Dendritic cell treated with granulocyte-macrophage colony-stimulating factor and Interleukin-4, amounts not matched to agents 40 ng/mL and 50 ng/mL, for 4 days (primary cell): ENCODE results near the gene TOMM20L.
A peak's percentile ranks its signal among the peaks of the same experiment; 100 is the strongest.
"Not testable (repeated sequence)": the region's sequence is repeated elsewhere in the genome, so short reads cannot be mapped to it uniquely, and the experiment has no call there.

ENCODE experiments used
- H3K27ac Mint-ChIP-seq: one replicate; pipeline ENCODE4 v1.8.0; 2022; ENCODE audit warnings: mild to moderate bottlenecking, mixed read lengths
- H3K27me3 Mint-ChIP-seq: one replicate; pipeline ENCODE4 v1.8.0; 2022; ENCODE audit warnings: mild to moderate bottlenecking, mixed read lengths
- H3K36me3 Mint-ChIP-seq: one replicate; pipeline ENCODE4 v1.8.0; 2022; ENCODE audit warnings: low read depth, mixed read lengths
- H3K4me1 Mint-ChIP-seq: one replicate; pipeline ENCODE4 v1.8.0; 2022; ENCODE audit warnings: low read depth, mixed read lengths
- H3K4me3 Mint-ChIP-seq: one replicate; pipeline ENCODE4 v1.8.0; 2022; ENCODE audit warnings: mild to moderate bottlenecking, moderate library complexity, mixed read lengths
- H3K9me3 Mint-ChIP-seq: one replicate; pipeline ENCODE4 v1.8.0; 2022; ENCODE audit warnings: mixed read lengths
- intact Hi-C: fragments of 100-400 bp; cut with micrococcal nuclease; formaldehyde crosslinking; loops from one replicate; pipeline ENCODE4 v1.15.0; 2022

The TOMM20L gene

GRCh38 chr14:58395812-58396788 is at the start of gene TOMM20L:
TSS of gene TOMM20L (plus strand) at chr14:58395930. CDS start at chr14:58395958, 28 bp downstream.
- Mint-ChIP-seq H3K9me3 (no peaks in the 10 kb centered on the region), H3K27me3 (no peaks in the 10 kb centered on the region), H3K4me3 (peak within 1 kb of the TSS; percentile 76), H3K36me3 (no peaks in the 10 kb centered on the region), H3K4me1 (peaks cover 23% of the 10 kb centered on the region), H3K27ac (peak within 1 kb of the TSS; percentile 85)
- intact Hi-C loops, result loop anchor here (1.0 kb wide), 1 partner anchor 31 kb away; the partner anchor contains the start of genes KIAA0586 and TIMM9

GRCh38 chr14:58353516-58354299 is 42.0 kb upstream of the TOMM20L start:
- peaks cover 83% of the 10 kb centered on the region for H3K36me3 Mint-ChIP-seq
- H3K27ac Mint-ChIP-seq, result peak overlapping the region; percentile 5
- H3K4me3 Mint-ChIP-seq, result peak overlapping the region; percentile 11
- intact Hi-C loops, result no loop called here
- H3K9me3 Mint-ChIP-seq, result no peaks in the 10 kb centered on the region
- no peaks in the 10 kb centered on the region for H3K27me3 Mint-ChIP-seq
- H3K4me1 Mint-ChIP-seq, result peaks cover 12% of the 10 kb centered on the region

GRCh38 chr14:58354808-58355207 is 40.9 kb upstream of the TOMM20L start:
- Mint-ChIP-seq H3K4me3 (no peak overlapping the region), H3K9me3 (no peaks in the 10 kb centered on the region), H3K27ac (no peak overlapping the region), H3K4me1 (peaks cover 12% of the 10 kb centered on the region), H3K36me3 (peaks cover 84% of the 10 kb centered on the region), H3K27me3 (no peaks in the 10 kb centered on the region)
- intact Hi-C loops, result no loop called here

- intact Hi-C loops, result no loop called here
- Mint-ChIP-seq H3K4me1 (peaks cover 12% of the 10 kb centered on the region), H3K27me3 (no peaks in the 10 kb centered on the region), H3K9me3 (no peaks in the 10 kb centered on the region), H3K36me3 (peaks cover 86% of the 10 kb centered on the region), H3K4me3 (no peak overlapping the region), H3K27ac (no peak overlapping the region)
These were observed 39.5 kb upstream of the TOMM20L start for GRCh38 chr14:58356268-58356667.

- H3K27ac Mint-ChIP-seq, H3K9me3 Mint-ChIP-seq, H3K27me3 Mint-ChIP-seq, H3K4me3 Mint-ChIP-seq, intact Hi-C loops, H3K4me1 Mint-ChIP-seq: not testable (repeated sequence)
- peaks cover 84% of the 10 kb centered on the region for H3K36me3 Mint-ChIP-seq
These were observed 33.5 kb upstream of the TOMM20L start for GRCh38 chr14:58362272-58362671.

GRCh38 chr14:58362798-58363412 is 32.8 kb upstream of the TOMM20L start:
- Mint-ChIP-seq H3K4me3 (no peak overlapping the region), H3K9me3 (no peaks in the 10 kb centered on the region), H3K36me3 (peaks cover 85% of the 10 kb centered on the region), H3K4me1 (peaks cover 9% of the 10 kb centered on the region), H3K27me3 (no peaks in the 10 kb centered on the region), H3K27ac (no peak overlapping the region)
- intact Hi-C loops, result no loop called here

- H3K4me1 Mint-ChIP-seq, result peaks cover 9% of the 10 kb centered on the region
- intact Hi-C loops, result no loop called here
- H3K4me3 Mint-ChIP-seq, result no peak overlapping the region
- H3K36me3 Mint-ChIP-seq, result peaks cover 85% of the 10 kb centered on the region
- H3K9me3 Mint-ChIP-seq, result no peaks in the 10 kb centered on the region
- no peaks in the 10 kb centered on the region for H3K27me3 Mint-ChIP-seq
- H3K27ac Mint-ChIP-seq, result peak overlapping the region; percentile 74
These were observed 31.4 kb upstream of the TOMM20L start for GRCh38 chr14:58364316-58364715.

GRCh38 chr14:58367296-58367695 is 28.4 kb upstream of the TOMM20L start:
- no peak overlapping the region for H3K4me3 Mint-ChIP-seq
- no peaks in the 10 kb centered on the region for H3K27me3 Mint-ChIP-seq
- no peaks in the 10 kb centered on the region for H3K9me3 Mint-ChIP-seq
- H3K27ac Mint-ChIP-seq, result no peak overlapping the region
- peaks cover 87% of the 10 kb centered on the region for H3K36me3 Mint-ChIP-seq
- intact Hi-C loops, result no loop called here
- peaks cover 9% of the 10 kb centered on the region for H3K4me1 Mint-ChIP-seq

GRCh38 chr14:58368956-58369355 is 26.8 kb upstream of the TOMM20L start:
- H3K9me3 Mint-ChIP-seq, result no peaks in the 10 kb centered on the region
- no peak overlapping the region for H3K4me3 Mint-ChIP-seq
- H3K36me3 Mint-ChIP-seq, result peaks cover 88% of the 10 kb centered on the region
- no peaks in the 10 kb centered on the region for H3K27me3 Mint-ChIP-seq
- no peak overlapping the region for H3K27ac Mint-ChIP-seq
- intact Hi-C loops, result no loop called here
- peaks cover 9% of the 10 kb centered on the region for H3K4me1 Mint-ChIP-seq

GRCh38 chr14:58376791-58377190 is 18.9 kb upstream of the TOMM20L start:
- Mint-ChIP-seq H3K27ac (no peak overlapping the region), H3K4me1 (no peaks in the 10 kb centered on the region), H3K27me3 (no peaks in the 10 kb centered on the region), H3K4me3 (no peak overlapping the region), H3K9me3 (no peaks in the 10 kb centered on the region), H3K36me3 (peaks cover 80% of the 10 kb centered on the region)
- intact Hi-C loops, result loop anchor here (10.0 kb wide), 1 partner anchor 52 kb away; no protein-coding TSS in a partner anchor

- Mint-ChIP-seq H3K4me3 (no peak overlapping the region), H3K36me3 (peaks cover 20% of the 10 kb centered on the region), H3K27me3 (no peaks in the 10 kb centered on the region), H3K4me1 (peaks cover 5% of the 10 kb centered on the region), H3K9me3 (no peaks in the 10 kb centered on the region), H3K27ac (no peak overlapping the region)
- intact Hi-C loops, result no loop called here
These were observed 4.9 kb upstream of the TOMM20L start for GRCh38 chr14:58390830-58391229.

GRCh38 chr14:58395562-58395811 is 243 bp upstream of the TOMM20L start:
- no peaks in the 10 kb centered on the region for H3K36me3 Mint-ChIP-seq
- H3K27ac Mint-ChIP-seq, result peak overlapping the region; percentile 85

GRCh38 chr14:58397156-58397555 is 1.4 kb downstream of the TOMM20L start:
- intact Hi-C loops, result no loop called here
- no peak overlapping the region for H3K27ac Mint-ChIP-seq
- peaks cover 23% of the 10 kb centered on the region for H3K4me1 Mint-ChIP-seq
- H3K4me3 Mint-ChIP-seq, result no peak overlapping the region
- H3K9me3 Mint-ChIP-seq, result no peaks in the 10 kb centered on the region
- no peaks in the 10 kb centered on the region for H3K27me3 Mint-ChIP-seq
- H3K36me3 Mint-ChIP-seq, result no peaks in the 10 kb centered on the region

More at GRCh38 chr14:58395562-58395811, 243 bp upstream of the TOMM20L start:
- H3K27me3 Mint-ChIP-seq, result no peaks in the 10 kb centered on the region
- peak overlapping the region; percentile 76 for H3K4me3 Mint-ChIP-seq
- H3K4me1 Mint-ChIP-seq, result peaks cover 23% of the 10 kb centered on the region
- intact Hi-C loops, result no loop called here
- no peaks in the 10 kb centered on the region for H3K9me3 Mint-ChIP-seq

GRCh38 chr14:58398495-58398894 is 2.8 kb downstream of the TOMM20L start:
- Mint-ChIP-seq H3K27ac (no peak overlapping the region), H3K9me3 (no peaks in the 10 kb centered on the region), H3K4me3 (no peak overlapping the region), H3K27me3 (no peaks in the 10 kb centered on the region), H3K36me3 (no peaks in the 10 kb centered on the region), H3K4me1 (peaks cover 23% of the 10 kb centered on the region)
- intact Hi-C loops, result no loop called here
